ENCODE data around the gene PPP1R12B.
"Not testable (repeated sequence)": the region's sequence is repeated elsewhere in the genome, so short reads cannot be mapped to it uniquely, and the experiment has no call there.

PPP1R12B gene

DNA sequence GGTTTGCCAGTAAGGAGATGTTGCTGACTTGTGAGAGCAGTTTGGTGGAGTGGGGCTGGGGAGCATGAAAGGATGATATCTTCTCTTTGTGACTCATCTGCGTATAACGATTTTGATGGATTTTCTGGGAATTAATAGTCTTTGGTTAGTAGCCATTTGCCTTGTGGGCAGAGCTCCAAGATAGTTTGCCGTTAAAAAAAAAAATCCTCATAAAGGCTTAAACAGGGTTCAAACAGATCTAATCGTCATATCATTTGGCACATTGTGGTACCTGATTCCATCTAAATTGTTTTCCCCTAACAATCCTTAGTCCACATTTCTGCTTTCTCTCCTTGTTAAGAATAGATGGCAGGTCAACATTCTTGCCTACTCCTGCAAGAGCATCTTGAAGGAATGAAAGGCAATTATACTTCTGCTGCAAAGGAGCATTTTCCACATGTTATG lies 168.0 kb downstream of the PPP1R12B start:
- TF ChIP-seq, protein P1, sequence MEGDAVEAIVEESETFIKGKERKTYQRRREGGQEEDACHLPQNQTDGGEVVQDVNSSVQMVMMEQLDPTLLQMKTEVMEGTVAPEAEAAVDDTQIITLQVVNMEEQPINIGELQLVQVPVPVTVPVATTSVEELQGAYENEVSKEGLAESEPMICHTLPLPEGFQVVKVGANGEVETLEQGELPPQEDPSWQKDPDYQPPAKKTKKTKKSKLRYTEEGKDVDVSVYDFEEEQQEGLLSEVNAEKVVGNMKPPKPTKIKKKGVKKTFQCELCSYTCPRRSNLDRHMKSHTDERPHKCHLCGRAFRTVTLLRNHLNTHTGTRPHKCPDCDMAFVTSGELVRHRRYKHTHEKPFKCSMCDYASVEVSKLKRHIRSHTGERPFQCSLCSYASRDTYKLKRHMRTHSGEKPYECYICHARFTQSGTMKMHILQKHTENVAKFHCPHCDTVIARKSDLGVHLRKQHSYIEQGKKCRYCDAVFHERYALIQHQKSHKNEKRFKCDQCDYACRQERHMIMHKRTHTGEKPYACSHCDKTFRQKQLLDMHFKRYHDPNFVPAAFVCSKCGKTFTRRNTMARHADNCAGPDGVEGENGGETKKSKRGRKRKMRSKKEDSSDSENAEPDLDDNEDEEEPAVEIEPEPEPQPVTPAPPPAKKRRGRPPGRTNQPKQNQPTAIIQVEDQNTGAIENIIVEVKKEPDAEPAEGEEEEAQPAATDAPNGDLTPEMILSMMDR (IDR thresholded peaks at IDR 0.05; ENCODE audit: control extremely low read depth, extremely low read depth, low read depth, missing control alignments), result no peak

DNA sequence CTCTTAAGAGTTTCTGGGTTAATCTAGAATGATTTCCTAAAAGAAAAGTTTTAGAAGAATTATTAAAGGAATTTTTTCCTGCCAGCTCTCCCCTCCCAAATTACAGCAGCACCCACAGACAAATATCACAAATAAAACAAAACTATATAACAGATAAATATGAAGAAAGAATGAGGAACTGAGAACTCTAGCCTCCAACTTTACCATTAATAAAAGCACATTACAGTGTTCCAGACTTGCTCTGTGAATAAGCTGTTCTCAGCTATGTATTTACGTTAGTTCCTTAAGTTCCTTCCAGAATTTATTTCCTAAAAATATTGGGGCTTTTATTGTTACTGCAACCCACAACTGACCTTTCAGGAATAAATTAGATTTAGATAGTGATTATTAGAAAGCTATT lies 168.6 kb downstream of the PPP1R12B start:
- POLR2A ChIA-PET; DNase-seq (ENCODE audit: extremely low spot score): not testable (repeated sequence)
- CTCF ChIA-PET, result interaction anchor here (1.1 to 1.2 kb wide), 2 partner anchors 9 to 203 kb away, joined by 3 to 4 read pairs; no protein-coding TSS in a partner anchor

More for the DNA sequence above, 168.0 kb downstream of the PPP1R12B start:
- CTCF ChIA-PET, result interaction anchor here (1.1 to 1.9 kb wide), 3 partner anchors 9 to 203 kb away, joined by 3 to 5 read pairs (median 4); no protein-coding TSS in a partner anchor
- DNase-seq (ENCODE audit: extremely low spot score), result no peak
- POLR2A ChIA-PET, result no interaction called here

DNA sequence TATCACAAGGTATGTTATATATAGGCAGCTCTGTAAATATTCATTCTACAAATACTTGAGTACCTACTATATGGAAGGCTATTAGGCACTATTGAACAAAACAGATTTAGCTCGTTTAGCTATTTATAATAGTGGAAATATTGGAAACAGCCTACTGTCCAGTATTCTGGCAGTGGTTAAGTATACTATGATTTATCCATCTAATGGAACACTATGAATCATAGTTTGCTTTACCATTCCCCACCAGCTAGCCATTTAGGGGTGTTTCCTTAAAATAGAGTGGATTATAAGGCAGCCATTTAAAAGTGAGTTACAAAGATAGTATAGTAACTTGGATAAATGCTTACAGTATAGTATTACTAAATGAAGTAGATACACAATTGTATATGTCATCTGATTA lies 169.7 kb downstream of the PPP1R12B start:
- CTCF ChIA-PET; DNase-seq (ENCODE audit: extremely low spot score); POLR2A ChIA-PET: not testable (repeated sequence)

DNA sequence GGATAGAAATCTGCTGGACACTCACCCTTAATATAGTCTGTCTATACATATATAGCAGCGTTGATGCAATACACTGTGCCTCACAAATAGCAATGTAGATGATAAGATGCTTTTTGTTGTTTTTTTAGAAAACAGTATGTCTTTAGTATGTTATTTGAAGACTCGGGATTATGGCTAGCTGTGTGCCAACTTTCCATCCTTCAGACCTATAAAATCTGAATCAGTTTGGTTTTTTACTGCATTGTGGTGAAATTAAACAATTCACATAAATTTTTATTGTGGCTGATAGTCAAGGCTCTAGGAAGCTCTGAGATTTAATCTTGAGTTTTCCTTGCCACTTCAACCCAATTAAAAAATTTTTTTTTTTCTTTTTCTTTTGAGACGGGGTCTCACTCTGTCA lies 170.4 kb downstream of the PPP1R12B start:
- CTCF ChIA-PET, result interaction anchor here (1.0 kb wide), 1 partner anchor 26 kb away, joined by 3 read pairs; no protein-coding TSS in a partner anchor
- POLR2A ChIA-PET; DNase-seq (ENCODE audit: extremely low spot score): not testable (repeated sequence)

DNA sequence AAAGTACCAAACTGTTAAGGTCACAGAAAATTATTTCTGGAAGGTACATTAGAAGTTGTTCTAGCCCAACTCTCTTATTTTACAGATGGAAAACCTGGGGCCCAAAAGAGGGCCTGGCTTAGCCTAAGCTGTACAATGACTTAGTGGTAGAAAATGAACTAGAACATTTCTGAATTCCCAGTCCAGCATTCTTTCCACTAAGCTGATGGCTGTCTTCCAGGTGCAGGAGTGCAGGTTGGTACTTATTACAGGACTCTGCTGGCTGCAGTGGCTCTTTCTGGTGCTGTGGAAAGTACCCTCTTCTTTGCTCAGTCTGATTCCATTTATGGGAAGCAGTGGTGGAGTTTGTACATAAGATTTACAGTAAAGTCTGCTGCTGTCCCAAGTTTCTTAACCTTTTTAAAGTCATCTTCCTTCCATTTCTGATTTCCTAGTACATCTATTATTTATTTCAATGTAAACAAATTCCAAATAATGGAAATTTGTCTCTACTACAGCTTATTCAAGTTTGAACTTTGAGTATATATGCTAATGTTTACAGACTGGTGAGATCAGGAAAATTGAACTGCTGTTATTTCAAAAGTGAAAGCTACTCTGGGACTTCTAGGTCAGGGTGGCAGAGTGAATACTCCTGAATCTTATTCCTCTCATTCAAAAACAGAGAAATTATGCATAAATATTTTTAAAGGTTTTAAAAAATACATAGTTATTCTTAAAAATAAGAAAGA lies 171.8 kb downstream of the PPP1R12B start:
- DNase-seq (ENCODE audit: extremely low spot score); POLR2A ChIA-PET: not testable (repeated sequence)
- CTCF ChIA-PET, result interaction anchor here (1.0 to 1.3 kb wide), 2 partner anchors 12 to 25 kb away, joined by 3 read pairs; no protein-coding TSS in a partner anchor

DNA sequence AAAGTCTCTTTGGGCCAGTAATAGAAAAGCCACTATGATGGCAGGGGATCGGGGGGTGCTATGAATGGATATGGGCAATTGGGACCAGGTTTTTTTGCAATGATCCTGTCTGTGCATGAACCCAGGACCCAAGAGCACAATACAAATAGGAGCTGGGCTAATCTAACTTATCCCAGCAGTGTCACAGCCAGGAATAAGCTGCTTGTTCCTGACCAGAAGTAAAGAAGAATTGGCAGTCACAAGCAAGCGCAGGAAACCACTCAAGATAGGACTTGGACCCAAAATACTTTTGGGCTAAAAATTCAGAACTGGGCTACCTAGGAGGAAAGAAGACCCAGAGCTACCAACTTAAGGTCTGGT lies 172.3 kb downstream of the PPP1R12B start:
- CTCF ChIA-PET; DNase-seq (ENCODE audit: extremely low spot score); POLR2A ChIA-PET: not testable (repeated sequence)

DNA sequence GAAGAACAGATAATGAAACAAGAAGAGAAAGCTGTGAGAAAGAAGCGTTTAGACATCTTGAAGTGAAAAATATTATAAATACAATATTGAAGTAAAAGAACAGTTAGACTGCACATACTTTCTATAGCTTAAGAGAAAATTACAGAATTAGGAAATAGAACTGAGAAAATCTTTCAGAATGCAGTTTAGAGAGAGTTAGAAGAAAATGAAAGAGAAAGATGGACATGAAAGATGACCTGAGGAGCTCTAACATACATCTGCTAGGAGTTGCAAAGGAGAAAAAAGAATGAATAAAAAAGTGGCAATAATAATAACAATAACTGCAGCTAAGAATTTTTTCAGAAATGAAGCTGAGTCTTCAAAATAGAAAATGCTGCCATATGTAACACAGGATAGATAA lies 173.0 kb downstream of the PPP1R12B start:
- POLR2A ChIA-PET; CTCF ChIA-PET; DNase-seq (ENCODE audit: extremely low spot score): not testable (repeated sequence)

DNA sequence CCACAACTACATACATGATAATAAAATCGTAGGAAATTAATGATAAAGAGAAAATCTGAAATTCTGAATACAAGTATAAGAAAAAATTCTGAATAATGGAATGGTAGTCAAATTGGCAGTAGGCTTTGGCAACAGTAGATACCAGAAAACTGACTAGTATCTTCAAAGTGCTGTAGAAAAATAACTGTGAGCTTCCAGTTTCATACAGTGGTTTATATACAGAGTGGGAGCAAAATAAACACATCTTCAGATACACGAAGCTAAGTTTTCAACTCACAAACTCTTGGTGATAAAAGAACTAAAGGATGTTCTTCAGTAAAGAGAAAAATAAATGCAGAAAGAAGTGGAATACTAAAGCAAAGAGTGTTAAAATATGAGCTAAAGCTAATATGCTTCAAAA lies 173.4 kb downstream of the PPP1R12B start:
- TF ChIP-seq, protein P1 (IDR thresholded peaks at IDR 0.05; ENCODE audit: control extremely low read depth, extremely low read depth, low read depth, missing control alignments), result no peak
- no peak for DNase-seq (ENCODE audit: extremely low spot score)
- ChIA-PET POLR2A (no interaction called here), CTCF (no interaction called here)

DNA sequence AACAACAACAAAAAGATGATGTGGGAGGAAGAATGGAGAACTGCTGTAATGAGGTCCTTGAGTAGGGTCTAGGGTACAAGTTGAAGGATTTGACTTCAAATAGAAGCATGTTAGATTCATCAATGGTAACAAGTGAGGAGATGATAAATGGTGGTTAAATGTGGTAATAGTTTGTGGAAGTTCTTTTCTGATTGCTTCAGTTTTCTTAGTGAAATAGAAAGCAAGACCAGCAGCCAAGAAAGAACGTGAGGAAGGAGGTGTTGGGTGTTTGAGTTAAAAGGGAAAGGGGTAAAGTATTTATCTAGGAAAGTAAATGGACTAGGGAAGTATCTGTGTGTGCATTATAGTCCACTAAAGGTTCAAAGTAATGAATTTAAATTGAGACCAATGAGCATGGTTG lies 177.6 kb downstream of the PPP1R12B start:
- DNase-seq (ENCODE audit: extremely low spot score); POLR2A ChIA-PET: not testable (repeated sequence)
- CTCF ChIA-PET, result interaction anchor here (1.5 to 1.9 kb wide), 2 partner anchors 25 to 46 kb away, joined by 4 to 5 read pairs; no protein-coding TSS in a partner anchor

DNA sequence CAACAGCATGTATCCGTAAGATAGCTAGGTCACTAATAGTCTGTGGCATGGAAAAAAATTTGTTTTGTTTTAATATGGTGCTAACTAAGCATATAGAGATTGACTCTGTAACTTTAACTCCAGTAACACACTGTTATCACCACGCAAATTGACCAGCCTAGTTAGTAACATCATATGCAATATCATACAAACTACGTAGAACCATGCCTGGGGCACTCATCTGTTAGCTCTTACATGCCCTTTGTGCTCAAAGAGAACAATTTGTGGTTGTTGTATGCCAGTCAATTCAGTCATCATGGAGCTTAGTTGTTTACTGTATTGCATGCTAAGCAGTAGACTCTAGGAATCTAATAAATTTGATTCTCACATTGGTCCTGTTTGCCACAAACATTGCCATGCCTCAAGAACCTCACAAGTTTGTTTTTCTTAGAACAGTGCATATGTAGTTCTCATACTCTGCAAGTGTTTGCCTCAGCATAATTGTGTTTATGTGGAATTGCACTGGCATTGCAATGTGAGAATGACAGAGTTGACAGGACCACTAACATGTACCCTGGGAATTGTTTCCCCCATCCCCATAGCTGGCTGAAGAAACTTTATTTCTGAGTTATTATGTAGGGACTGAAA lies 179.7 kb downstream of the PPP1R12B start:
- CTCF ChIA-PET, result interaction anchor here (1.9 to 2.0 kb wide), 2 partner anchors 11 to 44 kb away, joined by 4 to 5 read pairs; no protein-coding TSS in a partner anchor
- POLR2A ChIA-PET, result not testable (repeated sequence)

DNA sequence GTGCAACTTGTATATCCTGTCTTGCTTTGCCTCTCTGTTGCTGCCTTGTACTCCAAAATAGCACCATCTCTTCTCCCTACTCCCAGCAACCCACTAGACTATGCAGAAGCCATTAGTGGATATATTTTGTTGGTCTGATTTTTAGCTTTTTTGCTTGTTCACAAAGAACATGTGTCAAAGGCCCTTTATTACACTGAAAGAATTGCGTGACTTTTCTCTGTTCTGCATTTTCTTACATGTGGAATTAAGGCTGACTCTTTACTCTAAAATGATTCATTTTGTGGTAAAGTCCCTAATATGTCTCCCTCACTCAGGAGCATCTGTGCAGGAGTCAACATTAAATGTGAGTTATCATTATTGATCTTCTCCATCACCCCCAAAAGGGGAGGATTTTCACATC lies 182.2 kb downstream of the PPP1R12B start:
- CTCF ChIA-PET; POLR2A ChIA-PET; DNase-seq (ENCODE audit: extremely low spot score): not testable (repeated sequence)

More for the DNA sequence above, 179.7 kb downstream of the PPP1R12B start:
- not testable (repeated sequence) for DNase-seq (ENCODE audit: extremely low spot score)
